Fibroblast of pulmonary artery (primary cell): ENCODE measurements around the gene COL4A2.

Experiments used
- DNase-seq: peaks from one replicate; pipeline ENCODE4 v3.0.0-alpha.2; 2010; ENCODE audit warnings: low read depth
- H3K4me3 ChIP-seq: replicated peaks from 2 replicates; pipeline ENCODE4 v1.5.1; 2011; ENCODE audit warnings: low read depth, mild to moderate bottlenecking, control low read depth, low read length, moderate library complexity
- CTCF ChIP-seq: IDR thresholded peaks from 2 replicates; pipeline ENCODE4 v1.5.1; 2011; ENCODE audit warnings: mild to moderate bottlenecking, control low read depth, low read length, inconsistent platforms; ENCODE audit errors: missing control alignments

COL4A2 gene

GRCh38 chr13:110283736-110284517 lies 23.2 kb upstream of the COL4A2 start:
- no peak for TF ChIP-seq CTCF
- no peak for DNase-seq
- no peak overlapping the region for H3K4me3 ChIP-seq

GRCh38 chr13:110284779-110285484 lies 22.2 kb upstream of the COL4A2 start:
- no peak for TF ChIP-seq CTCF
- no peak overlapping the region for H3K4me3 ChIP-seq
- no peak for DNase-seq

- no peak for TF ChIP-seq CTCF
- no peak overlapping the region for H3K4me3 ChIP-seq
- DNase-seq, result no peak
Observed at GRCh38 chr13:110285991-110286832, 20.9 kb upstream of the COL4A2 start.

GRCh38 chr13:110286833-110287819 lies 20.0 kb upstream of the COL4A2 start:
- no peak overlapping the region for H3K4me3 ChIP-seq
- TF ChIP-seq CTCF, result no peak
- no peak for DNase-seq

GRCh38 chr13:110289174-110289573 lies 17.9 kb upstream of the COL4A2 start:
- no peak overlapping the region for H3K4me3 ChIP-seq
- no peak for TF ChIP-seq CTCF
- DNase-seq, result no peak

GRCh38 chr13:110289661-110290060 lies 17.4 kb upstream of the COL4A2 start:
- no peak for DNase-seq
- TF ChIP-seq CTCF, result no peak

More at GRCh38 chr13:110289661-110290060, 17.4 kb upstream of the COL4A2 start:
- H3K4me3 ChIP-seq, result no peak overlapping the region
